NCI-H510A (cell line): ENCODE results near the gene SLC25A20.
"Not testable (repeated sequence)": the region's sequence is repeated elsewhere in the genome, so short reads cannot be mapped to it uniquely, and the experiment has no call there.

Experiments used
- DNase-seq: peaks from one replicate; lab custom pipeline; 2025; lab: John Stamatoyannopoulos, UW

Gene SLC25A20

GRCh38 chr3:48898383-48899234, at the start of gene SLC25A20:
TSS of gene SLC25A20 (minus strand) at chr3:48898882. CDS start at chr3:48898794, 88 bp downstream.
- peak; percentile 70 for DNase-seq

GRCh38 chr3:48945891-48946549, 47.3 kb upstream of the SLC25A20 start:
- no peak for DNase-seq

- no peak for DNase-seq
Observed at GRCh38 chr3:48945432-48945831, 46.8 kb upstream of the SLC25A20 start.

GRCh38 chr3:48938689-48939088, 40.0 kb upstream of the SLC25A20 start:
- DNase-seq, result no peak

- DNase-seq, result no peak
Observed at GRCh38 chr3:48938156-48938555, 39.5 kb upstream of the SLC25A20 start.

GRCh38 chr3:48935530-48935929, 36.8 kb upstream of the SLC25A20 start:
- DNase-seq, result no peak

GRCh38 chr3:48934333-48934991, 35.8 kb upstream of the SLC25A20 start:
- no peak for DNase-seq

- DNase-seq, result no peak
Observed at GRCh38 chr3:48931944-48932580, 33.4 kb upstream of the SLC25A20 start.

- no peak for DNase-seq
Observed at GRCh38 chr3:48930590-48930989, 31.9 kb upstream of the SLC25A20 start.

- DNase-seq, result no peak
Observed at GRCh38 chr3:48929358-48930035, 30.8 kb upstream of the SLC25A20 start.

GRCh38 chr3:48928679-48929078, 30.0 kb upstream of the SLC25A20 start:
- no peak for DNase-seq

GRCh38 chr3:48927928-48928327, 29.2 kb upstream of the SLC25A20 start:
- no peak for DNase-seq

GRCh38 chr3:48926425-48927392, 28.0 kb upstream of the SLC25A20 start:
- no peak for DNase-seq

GRCh38 chr3:48919215-48920138, 20.8 kb upstream of the SLC25A20 start:
- no peak for DNase-seq

GRCh38 chr3:48918388-48919214, 19.9 kb upstream of the SLC25A20 start, which contains the start of gene ARIH2:
TSS of gene ARIH2 (plus strand) at chr3:48918842. CDS start at chr3:48927559, 8,717 bp downstream.
- peak; percentile 71 for DNase-seq

GRCh38 chr3:48915296-48915695, 16.6 kb upstream of the SLC25A20 start:
- no peak for DNase-seq

- DNase-seq, result not testable (repeated sequence)
Observed at GRCh38 chr3:48907026-48907425, 8.3 kb upstream of the SLC25A20 start.

GRCh38 chr3:48899273-48899672, 591 bp upstream of the SLC25A20 start:
- DNase-seq, result no peak
